ENCODE measurements around the gene HDC. TPM values are rescaled to one million over a fixed set of nuclear protein-coding genes. Genes with fewer than 3 reads are reported as not detected.

Gene HDC
- total and polyA plus RNA-seq, 4 donors, result 0.16 to 3.5 (median 1.2) TPM

GRCh38 chr15:50231761-50232160, 33.8 kb downstream of the HDC start:
- Histone ChIP-seq H3K27me3 (ENCODE audit: control insufficient read depth, insufficient read depth, low read length) (no peaks in the 10 kb centered on the region), H3K27ac (ENCODE audit: low read depth, low read length) (no peak overlapping the region), H3K36me3 (ENCODE audit: control insufficient read depth, insufficient read depth, low read length) (no peaks in the 10 kb centered on the region), H3K4me1 (ENCODE audit: control insufficient read depth, insufficient read depth, low read length) (no peaks in the 10 kb centered on the region), H3K9me3 (ENCODE audit: control insufficient read depth, insufficient read depth, low read length) (no peaks in the 10 kb centered on the region), H3K4me3 (ENCODE audit: low read depth, low read length) (no peak overlapping the region)
- no peak for DNase-seq (ENCODE audit: low read depth in 4 of 6, low spot score in 6 of 6)

GRCh38 chr15:50229336-50229735, 36.2 kb downstream of the HDC start:
- WGBS (ENCODE audit: insufficient coverage), result 93% methylated on average over 2 of the region's 3 CpGs
- Histone ChIP-seq H3K27ac (ENCODE audit: low read depth, low read length) (no peak overlapping the region), H3K36me3 (ENCODE audit: control insufficient read depth, insufficient read depth, low read length) (no peaks in the 10 kb centered on the region), H3K4me1 (ENCODE audit: control insufficient read depth, insufficient read depth, low read length) (no peaks in the 10 kb centered on the region), H3K9me3 (ENCODE audit: control insufficient read depth, insufficient read depth, low read length) (no peaks in the 10 kb centered on the region), H3K27me3 (ENCODE audit: control insufficient read depth, insufficient read depth, low read length) (no peaks in the 10 kb centered on the region), H3K4me3 (ENCODE audit: low read depth, low read length) (no peak overlapping the region)
- no peak for DNase-seq (ENCODE audit: low read depth in 4 of 6, low spot score in 6 of 6)

GRCh38 chr15:50228866-50229265, 36.7 kb downstream of the HDC start:
- no peak overlapping the region for H3K27ac ChIP-seq (ENCODE audit: low read depth, low read length)
- H3K9me3 ChIP-seq (ENCODE audit: control insufficient read depth, insufficient read depth, low read length), result no peaks in the 10 kb centered on the region
- no peaks in the 10 kb centered on the region for H3K36me3 ChIP-seq (ENCODE audit: control insufficient read depth, insufficient read depth, low read length)
- no peaks in the 10 kb centered on the region for H3K4me1 ChIP-seq (ENCODE audit: control insufficient read depth, insufficient read depth, low read length)
- H3K4me3 ChIP-seq (ENCODE audit: low read depth, low read length), result no peak overlapping the region
- 93% methylated on average over 3 of the region's 3 CpGs for WGBS (ENCODE audit: insufficient coverage)
- DNase-seq (ENCODE audit: low read depth in 4 of 6, low spot score in 6 of 6), result no peak
- H3K27me3 ChIP-seq (ENCODE audit: control insufficient read depth, insufficient read depth, low read length), result no peaks in the 10 kb centered on the region

GRCh38 chr15:50227076-50227475, 38.5 kb downstream of the HDC start:
- Histone ChIP-seq H3K9me3 (ENCODE audit: control insufficient read depth, insufficient read depth, low read length) (no peaks in the 10 kb centered on the region), H3K27me3 (ENCODE audit: control insufficient read depth, insufficient read depth, low read length) (no peaks in the 10 kb centered on the region), H3K4me1 (ENCODE audit: control insufficient read depth, insufficient read depth, low read length) (no peaks in the 10 kb centered on the region), H3K4me3 (ENCODE audit: low read depth, low read length) (no peak overlapping the region), H3K36me3 (ENCODE audit: control insufficient read depth, insufficient read depth, low read length) (no peaks in the 10 kb centered on the region), H3K27ac (ENCODE audit: low read depth, low read length) (no peak overlapping the region)
- no peak for DNase-seq (ENCODE audit: low read depth in 4 of 6, low spot score in 6 of 6)
- 94% methylated on average over 5 of the region's 5 CpGs for WGBS (ENCODE audit: insufficient coverage)

- no CpG with 5 or more reads among the region's 3 CpGs for WGBS (ENCODE audit: insufficient coverage)
- Histone ChIP-seq H3K9me3 (ENCODE audit: control insufficient read depth, insufficient read depth, low read length) (no peaks in the 10 kb centered on the region), H3K27ac (ENCODE audit: low read depth, low read length) (no peak overlapping the region), H3K36me3 (ENCODE audit: control insufficient read depth, insufficient read depth, low read length) (no peaks in the 10 kb centered on the region), H3K27me3 (ENCODE audit: control insufficient read depth, insufficient read depth, low read length) (no peaks in the 10 kb centered on the region), H3K4me1 (ENCODE audit: control insufficient read depth, insufficient read depth, low read length) (no peaks in the 10 kb centered on the region), H3K4me3 (ENCODE audit: low read depth, low read length) (no peak overlapping the region)
- DNase-seq (ENCODE audit: low read depth in 4 of 6, low spot score in 6 of 6), result no peak
Measured at GRCh38 chr15:50225938-50226337, 39.6 kb downstream of the HDC start.

GRCh38 chr15:50225057-50225456, 40.5 kb downstream of the HDC start:
- Histone ChIP-seq H3K27ac (ENCODE audit: low read depth, low read length) (no peak overlapping the region), H3K36me3 (ENCODE audit: control insufficient read depth, insufficient read depth, low read length) (no peaks in the 10 kb centered on the region), H3K27me3 (ENCODE audit: control insufficient read depth, insufficient read depth, low read length) (no peaks in the 10 kb centered on the region), H3K9me3 (ENCODE audit: control insufficient read depth, insufficient read depth, low read length) (no peaks in the 10 kb centered on the region), H3K4me3 (ENCODE audit: low read depth, low read length) (no peak overlapping the region), H3K4me1 (ENCODE audit: control insufficient read depth, insufficient read depth, low read length) (no peaks in the 10 kb centered on the region)
- DNase-seq (ENCODE audit: low read depth in 4 of 6, low spot score in 6 of 6), result no peak
- WGBS (ENCODE audit: insufficient coverage), result no CpG with 5 or more reads among the region's 1 CpG

GRCh38 chr15:50224606-50225005, 40.9 kb downstream of the HDC start:
- Histone ChIP-seq H3K36me3 (ENCODE audit: control insufficient read depth, insufficient read depth, low read length) (no peaks in the 10 kb centered on the region), H3K4me3 (ENCODE audit: low read depth, low read length) (no peak overlapping the region), H3K9me3 (ENCODE audit: control insufficient read depth, insufficient read depth, low read length) (no peaks in the 10 kb centered on the region), H3K27ac (ENCODE audit: low read depth, low read length) (no peak overlapping the region), H3K4me1 (ENCODE audit: control insufficient read depth, insufficient read depth, low read length) (no peaks in the 10 kb centered on the region), H3K27me3 (ENCODE audit: control insufficient read depth, insufficient read depth, low read length) (no peaks in the 10 kb centered on the region)
- DNase-seq (ENCODE audit: low read depth in 4 of 6, low spot score in 6 of 6), result no peak
- 84% methylated on average over 3 of the region's 5 CpGs for WGBS (ENCODE audit: insufficient coverage)

GRCh38 chr15:50222181-50222580, 43.3 kb downstream of the HDC start:
- WGBS (ENCODE audit: insufficient coverage), result 66% methylated on average over 2 of the region's 2 CpGs
- no peak for DNase-seq (ENCODE audit: low read depth in 4 of 6, low spot score in 6 of 6)
- no peaks in the 10 kb centered on the region for H3K27me3 ChIP-seq (ENCODE audit: control insufficient read depth, insufficient read depth, low read length)
- no peak overlapping the region for H3K4me3 ChIP-seq (ENCODE audit: low read depth, low read length)
- no peaks in the 10 kb centered on the region for H3K9me3 ChIP-seq (ENCODE audit: control insufficient read depth, insufficient read depth, low read length)
- H3K27ac ChIP-seq (ENCODE audit: low read depth, low read length), result no peak overlapping the region
- no peaks in the 10 kb centered on the region for H3K4me1 ChIP-seq (ENCODE audit: control insufficient read depth, insufficient read depth, low read length)
- H3K36me3 ChIP-seq (ENCODE audit: control insufficient read depth, insufficient read depth, low read length), result no peaks in the 10 kb centered on the region

GRCh38 chr15:50219820-50220219, 45.7 kb downstream of the HDC start:
- Histone ChIP-seq H3K27me3 (ENCODE audit: control insufficient read depth, insufficient read depth, low read length) (no peaks in the 10 kb centered on the region), H3K36me3 (ENCODE audit: control insufficient read depth, insufficient read depth, low read length) (no peaks in the 10 kb centered on the region), H3K4me3 (ENCODE audit: low read depth, low read length) (no peak overlapping the region), H3K9me3 (ENCODE audit: control insufficient read depth, insufficient read depth, low read length) (no peaks in the 10 kb centered on the region), H3K27ac (ENCODE audit: low read depth, low read length) (no peak overlapping the region), H3K4me1 (ENCODE audit: control insufficient read depth, insufficient read depth, low read length) (no peaks in the 10 kb centered on the region)
- 100% methylated on average over 1 of the region's 2 CpGs for WGBS (ENCODE audit: insufficient coverage)
- no peak for DNase-seq (ENCODE audit: low read depth in 4 of 6, low spot score in 6 of 6)

- Histone ChIP-seq H3K27ac (ENCODE audit: low read depth, low read length) (no peak overlapping the region), H3K4me1 (ENCODE audit: control insufficient read depth, insufficient read depth, low read length) (no peaks in the 10 kb centered on the region), H3K4me3 (ENCODE audit: low read depth, low read length) (no peak overlapping the region), H3K27me3 (ENCODE audit: control insufficient read depth, insufficient read depth, low read length) (no peaks in the 10 kb centered on the region), H3K9me3 (ENCODE audit: control insufficient read depth, insufficient read depth, low read length) (no peaks in the 10 kb centered on the region), H3K36me3 (ENCODE audit: control insufficient read depth, insufficient read depth, low read length) (no peaks in the 10 kb centered on the region)
- WGBS (ENCODE audit: insufficient coverage), result 100% methylated on average over 1 of the region's 1 CpG
- DNase-seq (ENCODE audit: low read depth in 4 of 6, low spot score in 6 of 6), result no peak
Measured at GRCh38 chr15:50218691-50219090, 46.8 kb downstream of the HDC start.
